ENCODE measurements around the gene TCEAL1. TPM values are rescaled to one million over a fixed set of nuclear protein-coding genes. Genes with fewer than 3 reads are reported as not detected.

The TCEAL1 gene
- total RNA-seq, 1 experiment from 2014 or later: not detected

GRCh38 chrX:103640401-103641155 lies 11.8 kb downstream of the TCEAL1 start:
- no peak overlapping the region for H3K27ac ChIP-seq (ENCODE audit: low read depth, low read length)
- TF ChIP-seq SRF (IDR thresholded peaks at IDR 0.05; ENCODE audit: low read depth) (no peak), SP1 (IDR thresholded peaks at IDR 0.05; ENCODE audit: low read depth) (no peak), ZFX (IDR thresholded peaks at IDR 0.05) (no peak), CTCF (IDR thresholded peaks at IDR 0.05 in 2 of 3, conservative IDR thresholded peaks at IDR 0.05 in 1 of 3; ENCODE audit: borderline replicate concordance in 1 of 3, insufficient read depth in 1 of 3, low read depth in 2 of 3, low read length in 2 of 3) (no peak), REST (IDR thresholded peaks at IDR 0.05; ENCODE audit: low read depth) (no peak), POLR2AphosphoS5 (IDR thresholded peaks at IDR 0.05; ENCODE audit: low read depth, low read length) (no peak), EZH2phosphoT487 (IDR thresholded peaks at IDR 0.05; ENCODE audit: borderline replicate concordance) (no peak), CBX3 (IDR thresholded peaks at IDR 0.05; ENCODE audit: low read depth) (no peak), FOSL1 (IDR thresholded peaks at IDR 0.05; ENCODE audit: low read depth) (no peak), EZH2 (IDR thresholded peaks at IDR 0.05) (no peak), CEBPB (IDR thresholded peaks at IDR 0.05; ENCODE audit: low read depth) (no peak), EGR1 (IDR thresholded peaks at IDR 0.05; ENCODE audit: low read depth) (no peak), YY1 (IDR thresholded peaks at IDR 0.05; ENCODE audit: extremely low read depth, insufficient replicate concordance, low read depth, low read length) (no peak), RAD21 (IDR thresholded peaks at IDR 0.05; ENCODE audit: low read depth) (no peak), MAX (IDR thresholded peaks at IDR 0.05) (no peak), TCF7L2 (IDR thresholded peaks at IDR 0.05; ENCODE audit: borderline replicate concordance, extremely low read depth, insufficient read depth, insufficient read length) (no peak), ZBTB33 (IDR thresholded peaks at IDR 0.05; ENCODE audit: extremely low read depth, insufficient replicate concordance, low read length) (no peak)
- no peaks in the 10 kb centered on the region for H4K20me1 ChIP-seq (ENCODE audit: insufficient read depth)
- H3K27me3 ChIP-seq (ENCODE audit: insufficient read depth, low read length): no peaks in the 10 kb centered on the region
- no peaks in the 10 kb centered on the region for H3K36me3 ChIP-seq (ENCODE audit: control insufficient read depth in 1 of 2, insufficient read depth in 2 of 2, low read length in 2 of 2)
- ChIA-PET CTCF (no interaction called here), POLR2A (no interaction called here), RAD21 (ENCODE audit: low non-redundant PET in 1 of 2, low total read pairs in 2 of 2, uncharacterized antibody in 2 of 2, unreplicated experiment in 2 of 2) (no interaction called here)
- no peaks in the 10 kb centered on the region for H3K9me3 ChIP-seq (ENCODE audit: control insufficient read depth in 1 of 2, insufficient read depth in 1 of 2, low read depth in 1 of 2, low read length in 2 of 2)
- DNase-seq (ENCODE audit: low read depth, low spot score) (no peak), ATAC-seq (no peak)
- H3K79me2 ChIP-seq (ENCODE audit: insufficient read depth, low read length): no peaks in the 10 kb centered on the region
- intact Hi-C loops (cut with micrococcal nuclease): no loop called here
- no peak overlapping the region for H2AFZ ChIP-seq (ENCODE audit: low read depth, low read length, poor library complexity, severe bottlenecking)
- no peak overlapping the region for H3K4me3 ChIP-seq (replicated peaks in 1 of 2; ENCODE audit: low read depth in 1 of 2, low read length in 2 of 2)
- no peak overlapping the region for H3K9ac ChIP-seq (ENCODE audit: low read length)
- no peak overlapping the region; the same call in 1 of the 2 replicates for H3K4me2 ChIP-seq (ENCODE audit: low read length)
- H3K4me1 ChIP-seq (ENCODE audit: control insufficient read depth in 1 of 2, insufficient read depth in 2 of 2, low read length in 2 of 2): peaks cover 2 to 27% of the 10 kb centered on the region in 2 experiments; a peak in 3 of 4 replicates
- BruUV-seq (replicated peaks): no TSS peak
- H3K9me2 ChIP-seq (ENCODE audit: insufficient read depth): no peaks in the 10 kb centered on the region
